HG02938 (cell line): ENCODE measurements around the gene CIRBP.
"Not testable (repeated sequence)": the region's sequence is repeated elsewhere in the genome, so short reads cannot be mapped to it uniquely, and the experiment has no call there.

Source experiments
- ATAC-seq: cut with Tn5 transposase; IDR thresholded peaks from one replicate; pipeline ENCODE4 v1.9.1; 2021; ENCODE audit warnings: mild to moderate bottlenecking, moderate library complexity; ENCODE audit not compliant: unreplicated experiment

CIRBP gene

GRCh38 chr19:1243768-1244692, 25.1 kb upstream of the CIRBP start:
- no peak for ATAC-seq

DNA sequence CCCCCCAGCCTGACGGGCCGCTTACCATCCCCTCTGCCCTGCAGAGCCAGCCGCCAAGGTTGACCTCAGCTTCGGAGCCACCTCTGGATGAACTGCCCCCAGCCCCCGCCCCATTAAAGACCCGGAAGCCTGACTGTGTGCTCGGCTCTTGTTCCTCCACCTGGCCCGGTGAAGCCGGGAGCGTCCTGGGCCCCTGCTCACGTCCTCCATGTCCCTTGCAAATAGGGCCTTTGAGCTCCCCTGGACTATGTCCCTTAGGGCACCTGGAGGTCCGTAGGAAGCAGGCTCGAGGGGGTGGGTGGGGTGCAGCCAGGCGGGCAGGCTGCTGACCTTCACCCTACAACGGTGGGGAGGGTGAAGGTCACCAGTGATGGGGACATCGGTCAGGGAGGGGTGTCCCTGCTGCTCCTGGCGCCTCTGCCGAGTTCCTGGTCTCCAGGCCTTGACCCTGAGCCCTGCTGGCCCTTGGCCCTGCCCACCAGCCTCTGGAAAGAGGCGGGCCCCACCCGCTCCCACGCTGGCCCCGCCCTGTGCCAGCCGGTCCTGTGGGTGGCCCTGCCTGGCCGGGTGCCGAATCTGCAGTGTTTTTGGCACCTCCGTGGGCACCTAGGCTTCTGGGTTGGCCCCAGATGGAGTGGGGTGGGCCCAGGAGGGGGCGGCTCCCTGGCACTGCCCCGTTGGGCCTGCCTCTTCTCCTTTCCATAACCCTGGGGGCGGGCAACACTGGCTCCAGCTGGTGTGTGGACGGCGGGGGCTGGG, 24.3 kb upstream of the CIRBP start:
- ATAC-seq, result no peak

DNA sequence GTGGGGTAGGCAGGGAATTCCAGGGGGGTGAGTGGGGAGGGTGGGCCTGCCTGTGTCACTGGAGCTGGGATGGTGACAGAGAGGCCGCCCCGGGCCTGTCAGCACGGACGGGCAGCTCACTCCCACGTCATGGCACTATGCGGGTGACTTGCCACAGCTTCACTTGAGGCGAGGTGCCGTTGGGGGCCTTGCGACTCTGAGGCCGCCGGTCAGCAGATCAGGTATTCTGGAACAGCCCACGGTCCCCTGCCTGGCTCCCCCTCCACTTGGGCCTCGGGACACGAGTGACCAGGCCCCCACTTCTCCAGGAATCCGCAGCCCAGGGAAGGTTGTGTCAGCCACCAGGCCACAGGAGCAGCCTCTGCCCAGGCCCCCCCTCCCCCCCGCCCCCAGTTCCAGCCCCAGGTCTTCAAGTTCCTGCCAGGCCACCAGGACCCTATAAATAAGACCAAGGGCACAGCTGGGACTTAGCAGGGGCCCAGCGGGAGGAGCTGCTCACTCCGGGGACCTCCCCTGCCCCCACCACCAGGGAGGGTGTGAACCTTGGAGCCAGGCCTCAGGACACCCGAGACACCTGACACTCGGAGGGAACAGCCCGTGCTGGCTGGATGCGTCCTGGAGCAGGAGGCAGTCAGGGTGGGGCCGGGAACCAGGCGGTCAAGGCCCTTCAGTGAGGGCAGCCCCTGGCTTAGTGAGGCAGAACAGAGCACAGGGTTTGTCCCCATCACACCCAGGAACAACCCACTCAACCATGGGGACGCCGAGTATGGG, 23.5 kb upstream of the CIRBP start:
- no peak for ATAC-seq

DNA sequence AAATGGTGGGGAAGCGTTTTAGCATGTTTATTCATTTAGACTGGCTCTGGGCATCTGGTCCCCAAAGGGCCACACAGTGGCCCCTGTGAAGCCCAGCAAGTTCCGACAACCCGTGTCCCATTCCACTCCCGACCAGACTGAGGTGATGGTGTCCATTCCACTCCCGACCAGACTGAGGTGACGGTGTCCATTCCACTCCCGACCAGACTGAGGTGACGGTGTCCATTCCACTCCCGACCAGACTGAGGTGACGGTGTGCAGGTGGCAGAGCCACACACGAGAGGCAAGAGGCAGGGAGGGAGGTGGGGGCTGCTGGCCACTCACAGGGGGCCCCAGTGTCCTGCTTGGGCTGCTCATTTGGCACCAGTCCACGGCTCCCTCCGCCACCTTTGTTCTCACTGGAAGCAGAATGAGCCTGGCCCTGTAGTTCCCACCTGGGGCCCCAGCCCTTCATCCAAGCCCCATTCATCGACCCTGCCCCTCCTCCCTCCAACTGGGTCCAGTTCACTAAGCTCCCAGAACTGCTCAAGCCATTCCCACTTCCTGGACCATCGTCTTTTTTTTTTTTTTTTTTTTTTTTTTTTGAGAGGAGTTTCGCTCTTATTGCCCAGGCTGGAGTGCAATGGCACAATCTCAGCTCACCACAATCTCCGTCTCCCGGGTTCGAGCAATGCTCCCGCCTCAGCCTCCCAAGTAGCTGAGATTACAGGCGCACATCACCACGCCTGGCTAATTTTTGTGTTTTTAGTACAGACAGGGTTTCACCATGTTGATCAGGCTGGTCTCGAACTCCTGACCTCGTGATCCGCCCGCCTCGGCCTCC, 22.7 kb upstream of the CIRBP start:
- not testable (repeated sequence) for ATAC-seq

- ATAC-seq, result no peak
Measured at GRCh38 chr19:1247748-1248138, 21.4 kb upstream of the CIRBP start.

DNA sequence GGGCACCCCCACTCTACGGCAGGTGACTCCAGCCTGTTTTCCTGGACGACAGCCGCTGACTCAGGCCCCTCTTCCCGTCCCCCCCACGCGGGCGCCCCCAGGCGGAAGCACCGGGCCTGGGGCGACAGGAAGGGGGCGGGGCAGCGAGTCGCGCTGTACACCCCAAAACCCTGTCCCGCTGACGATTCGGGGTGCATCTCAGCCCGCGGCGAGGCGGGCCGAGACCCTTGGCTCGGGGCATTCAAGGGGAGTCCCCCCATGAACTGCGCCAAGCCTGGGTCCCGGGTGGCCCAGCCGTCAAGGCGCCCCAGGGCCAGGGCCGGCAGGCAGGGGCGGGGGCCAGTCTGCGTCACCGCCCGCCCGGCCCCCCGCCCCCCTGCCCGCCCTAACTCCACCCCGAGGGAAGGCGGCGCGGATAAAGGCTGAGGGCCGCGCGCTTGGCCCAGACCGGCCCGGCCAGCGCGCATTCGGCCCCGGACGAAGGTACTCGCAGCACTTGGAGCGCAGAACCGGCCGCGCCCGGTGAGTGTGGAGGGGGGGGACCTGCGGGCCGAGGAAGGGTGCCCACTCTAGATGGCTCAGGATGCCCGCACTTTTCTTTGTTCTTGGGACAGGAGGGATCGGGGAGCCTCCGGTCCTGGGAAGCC, 20.9 kb upstream of the CIRBP start, which contains the start of gene MIDN:
MIDN (plus strand) TSS at position 445 of the 647 bp plus-strand sequence. CDS start 1,714 bp downstream, outside the sequence.
- peak; percentile 3 for ATAC-seq

DNA sequence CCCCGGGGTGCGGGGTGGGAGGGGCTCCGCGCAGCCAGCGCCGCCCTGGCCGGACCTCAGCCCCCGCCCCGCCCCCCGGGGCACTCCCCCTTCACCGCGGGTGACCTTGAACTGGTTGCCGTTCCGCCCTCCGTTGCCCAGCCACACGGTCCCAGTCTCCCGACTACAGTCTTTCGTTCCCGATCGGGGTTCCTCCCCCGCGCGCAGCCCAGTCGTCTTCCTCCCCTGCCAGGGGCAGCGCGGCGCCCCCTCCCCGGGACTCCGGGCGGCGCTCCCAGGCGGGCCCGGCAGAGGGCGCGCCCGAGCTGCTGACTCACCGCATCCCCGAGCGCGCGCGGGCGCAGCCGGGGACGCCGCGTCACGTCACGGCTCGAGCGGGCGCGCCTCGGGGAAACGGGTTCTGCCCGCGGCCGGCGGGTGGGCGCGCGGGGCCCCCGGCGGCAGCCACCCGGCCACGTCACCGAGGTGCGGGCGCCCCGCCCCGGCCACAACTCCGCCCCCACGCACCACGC, 20.3 kb upstream of the CIRBP start:
- peak; percentile 25 for ATAC-seq

- peak; percentile 45 for ATAC-seq
Measured at GRCh38 chr19:1249298-1249989, 19.7 kb upstream of the CIRBP start.

DNA sequence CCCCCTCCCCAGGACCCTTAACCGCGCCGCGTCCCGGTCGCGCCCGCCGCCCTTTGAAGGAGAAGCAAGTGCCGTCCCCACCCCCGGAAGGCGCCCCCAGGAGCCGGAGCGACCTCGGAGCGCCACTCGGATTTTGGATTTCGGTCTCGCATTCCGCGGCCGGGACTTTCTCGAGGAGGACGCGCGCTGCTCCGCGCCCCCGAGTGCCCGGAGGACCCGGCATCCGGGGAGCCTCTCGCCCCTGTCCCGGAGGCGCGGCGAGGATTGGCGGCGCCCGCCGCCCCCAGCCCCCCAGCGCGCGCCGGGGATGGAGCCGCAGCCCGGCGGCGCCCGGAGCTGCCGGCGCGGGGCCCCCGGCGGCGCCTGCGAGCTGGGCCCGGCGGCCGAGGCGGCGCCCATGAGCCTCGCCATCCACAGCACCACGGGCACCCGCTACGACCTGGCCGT, 19.1 kb upstream of the CIRBP start:
- no peak for ATAC-seq

DNA sequence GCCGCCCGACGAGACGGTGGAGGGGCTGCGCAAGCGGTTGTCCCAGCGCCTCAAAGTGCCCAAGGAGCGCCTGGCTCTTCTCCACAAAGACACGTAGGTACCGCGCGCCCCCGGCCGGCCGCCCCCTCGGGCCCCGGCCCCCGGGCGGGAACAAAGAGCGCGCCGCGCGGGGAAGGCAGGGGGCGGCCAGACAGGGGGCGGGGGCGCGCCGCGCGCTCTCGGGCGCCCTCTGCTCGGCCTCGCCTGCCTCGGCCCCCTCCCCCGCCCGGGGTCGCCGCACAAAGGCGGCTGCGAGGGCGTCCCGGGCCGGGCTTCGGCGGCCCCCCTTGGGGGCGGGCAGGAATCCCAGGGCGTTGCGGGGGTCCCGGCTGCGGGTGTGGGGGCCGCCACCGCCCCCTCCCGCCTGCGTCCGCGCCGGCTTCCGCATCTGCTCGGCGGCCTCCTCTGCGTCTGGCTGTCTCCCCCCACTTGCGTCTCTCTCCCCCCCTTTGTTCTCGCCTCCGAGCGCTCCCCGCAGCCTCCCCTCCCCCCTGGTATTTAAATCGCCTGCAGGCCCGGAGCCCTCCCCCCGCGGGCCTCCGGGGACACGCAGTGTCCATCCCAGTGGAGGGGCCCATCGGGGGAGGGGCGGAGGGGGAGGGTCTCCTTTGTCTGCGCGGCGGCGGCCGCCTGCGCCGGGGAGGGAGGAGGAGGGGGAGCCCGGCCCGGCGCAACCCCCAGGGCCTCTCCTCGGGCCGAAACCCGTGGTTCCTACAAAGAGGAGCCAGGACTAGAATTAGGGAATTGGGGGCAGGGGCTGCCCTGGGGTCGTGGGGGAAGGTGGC, 18.5 kb upstream of the CIRBP start:
- ATAC-seq, result no peak

DNA sequence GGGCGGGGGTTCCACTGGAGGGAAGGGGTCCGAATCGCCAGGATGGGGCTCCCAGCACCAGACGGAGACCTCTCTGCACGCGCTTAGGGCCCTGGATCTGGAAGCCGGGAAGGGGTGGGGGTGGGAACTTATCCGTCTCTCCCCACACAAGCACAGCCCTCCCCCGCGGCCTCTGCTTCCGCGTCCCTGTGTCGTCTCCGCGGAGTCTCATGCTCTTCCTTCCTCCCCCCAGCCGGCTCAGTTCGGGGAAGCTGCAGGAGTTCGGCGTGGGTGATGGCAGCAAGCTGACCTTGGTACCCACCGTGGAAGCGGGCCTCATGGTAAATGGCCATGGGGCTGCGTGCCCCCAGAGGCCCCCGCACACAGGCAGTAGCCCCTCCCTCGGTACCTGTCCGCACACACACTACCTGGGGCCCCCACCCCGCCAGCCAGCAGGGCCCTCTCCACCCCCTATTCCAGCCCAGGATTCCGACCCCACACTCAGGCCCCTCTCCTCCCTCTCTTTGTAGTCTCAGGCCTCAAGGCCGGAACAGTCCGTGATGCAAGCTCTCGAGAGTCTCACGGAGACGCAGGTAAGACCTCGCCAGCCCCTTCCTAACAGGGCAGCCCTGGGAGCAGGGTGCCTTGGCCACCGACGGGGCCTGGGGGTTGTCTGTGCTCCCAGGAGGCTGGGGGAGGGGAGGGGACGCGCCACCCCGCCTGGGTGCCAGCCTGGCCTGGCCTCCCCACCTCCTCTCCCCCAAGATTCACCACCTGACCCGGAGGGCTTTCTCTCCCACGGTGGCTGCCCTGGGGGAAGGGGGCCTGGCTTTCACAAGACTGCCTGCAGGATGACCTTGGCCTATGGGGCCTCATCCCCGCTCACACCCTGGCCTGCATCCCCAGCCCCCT, 17.6 kb upstream of the CIRBP start:
- ATAC-seq, result no peak

DNA sequence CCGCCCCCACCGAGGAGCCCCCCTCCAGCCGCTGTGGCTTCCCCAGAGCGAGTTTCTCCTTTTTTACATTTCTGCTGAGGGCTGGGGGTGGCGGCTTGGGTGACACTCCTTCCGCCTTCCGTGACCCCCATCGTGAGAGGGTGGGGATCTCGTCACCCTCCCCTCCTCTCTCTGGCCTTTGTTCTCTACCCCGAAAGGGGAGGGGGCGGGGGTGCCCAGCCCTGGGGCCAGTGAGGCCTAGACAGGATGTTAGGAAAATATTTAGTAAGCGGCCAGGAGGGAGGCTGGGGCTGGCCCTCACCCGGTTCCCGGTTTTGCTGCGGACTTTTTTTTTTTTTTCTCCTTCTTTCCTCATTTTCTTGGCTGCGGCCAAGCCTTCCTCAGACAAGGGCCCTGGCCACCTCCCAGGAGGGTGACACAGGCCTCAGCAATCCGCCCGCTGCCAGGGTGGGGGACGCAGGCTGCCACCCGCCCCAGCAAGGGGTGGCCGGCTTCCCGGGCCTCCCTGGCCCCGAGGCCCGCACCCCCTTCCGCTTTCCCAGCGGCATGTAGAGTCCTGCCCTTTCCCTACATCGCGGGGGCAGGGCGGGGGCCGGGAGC, 16.8 kb upstream of the CIRBP start:
- no peak for ATAC-seq

DNA sequence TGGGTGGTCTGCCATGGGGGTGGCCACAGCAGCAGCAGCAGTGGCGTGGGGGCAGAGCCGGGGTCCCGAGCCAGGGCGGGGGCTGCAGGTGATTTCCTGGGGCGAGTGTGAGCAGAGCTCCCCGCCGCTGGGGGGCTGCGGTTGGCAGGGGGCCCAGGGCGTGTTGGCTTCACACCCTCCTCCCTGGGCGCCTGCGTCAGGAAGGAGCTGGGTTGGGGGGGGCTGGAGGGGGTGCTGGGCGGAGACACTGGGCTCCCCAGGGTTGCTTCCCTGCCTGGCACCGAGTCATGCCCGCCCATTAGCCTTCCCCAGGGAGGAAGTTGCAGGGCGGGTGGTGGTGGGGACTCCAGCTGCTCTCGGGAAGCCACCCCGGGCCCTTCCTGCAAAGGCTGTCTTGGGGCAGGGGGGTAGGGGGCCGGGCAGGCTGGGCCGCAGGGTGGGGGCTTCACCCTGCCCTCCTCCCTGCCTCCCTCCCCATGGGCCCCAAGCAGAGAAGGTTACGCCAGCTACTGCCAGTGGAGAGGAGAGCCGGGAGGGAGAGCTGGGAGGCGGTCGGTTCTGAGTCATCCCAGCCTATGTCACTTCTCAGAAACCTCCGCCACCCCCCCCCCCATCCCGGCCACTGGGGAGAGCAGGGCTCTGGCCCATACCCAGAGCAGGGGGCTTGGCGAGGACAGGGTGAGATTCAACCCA, 16.2 kb upstream of the CIRBP start:
- ATAC-seq, result no peak

DNA sequence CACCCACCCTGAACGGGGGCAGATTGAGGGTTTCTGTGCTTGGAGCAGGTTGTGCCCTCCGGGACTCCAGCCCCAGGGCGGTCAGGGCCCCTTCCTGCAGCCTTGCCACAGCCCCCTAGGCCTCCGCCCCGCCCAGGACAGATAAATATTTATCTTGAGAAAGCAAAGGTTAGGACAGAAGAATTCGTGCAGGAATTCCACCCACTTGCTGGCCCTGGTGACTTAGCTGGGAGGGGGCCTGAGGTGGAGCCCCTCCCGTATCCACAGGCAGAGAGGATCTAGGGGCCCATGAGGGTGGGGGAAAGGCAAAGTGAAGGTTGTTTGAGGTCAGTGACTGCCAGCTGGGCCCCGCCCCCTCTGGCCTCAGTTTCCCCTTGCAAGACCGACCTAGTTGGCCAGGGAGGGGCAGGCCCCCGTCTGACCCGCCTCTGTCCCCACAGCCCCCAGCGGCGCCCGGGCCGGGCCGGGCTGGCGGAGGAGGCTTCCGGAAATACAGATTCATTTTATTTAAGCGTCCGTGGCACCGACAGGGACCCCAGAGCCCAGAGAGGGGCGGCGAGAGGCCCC, 15.5 kb upstream of the CIRBP start:
- no peak for ATAC-seq

DNA sequence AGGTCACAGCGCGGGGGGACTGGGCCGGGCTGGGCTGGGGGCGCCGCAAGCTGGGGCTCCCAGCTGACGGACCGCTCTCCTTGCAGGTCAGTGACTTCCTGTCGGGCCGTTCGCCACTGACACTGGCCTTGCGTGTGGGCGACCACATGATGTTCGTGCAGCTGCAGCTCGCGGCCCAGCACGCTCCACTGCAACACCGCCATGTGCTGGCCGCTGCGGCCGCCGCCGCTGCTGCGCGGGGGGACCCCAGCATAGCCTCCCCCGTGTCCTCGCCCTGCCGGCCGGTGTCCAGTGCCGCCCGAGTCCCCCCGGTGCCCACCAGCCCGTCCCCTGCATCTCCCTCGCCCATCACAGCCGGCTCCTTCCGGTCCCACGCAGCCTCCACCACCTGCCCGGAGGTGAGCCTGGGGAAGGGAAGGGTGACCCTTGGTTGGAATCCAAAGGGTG, 15.0 kb upstream of the CIRBP start:
- ATAC-seq, result no peak
